Natural killer cell (primary cell): ENCODE results near the gene NFIC. TPM values are rescaled to one million over a fixed set of nuclear protein-coding genes. Genes with fewer than 3 reads are reported as not detected.
A peak's percentile ranks its signal among the peaks of the same experiment; 100 is the strongest.

ENCODE experiments used
- ATAC-seq, 3 donors: fragments of 150-1000 bp in 2 of 3; fragments of 200-7000 bp in 1 of 3; cut with Tn5 transposase; 1 replicate in 1 of 3; 2 replicates in 2 of 3; pipeline ENCODE4 v1.10.0; 2021; ENCODE audit warnings: mild to moderate bottlenecking in 2 of 3, moderate library complexity in 2 of 3
- DNase-seq, 2 donors: peaks; one replicate each; pipeline versions ENCODE4 v3.0.0 to v3.0.0-alpha.2; 2013 to 2021; ENCODE audit warnings: mixed read lengths in 1 of 2
- H3K27ac ChIP-seq: one replicate; pipeline ENCODE4 v1.5.1; 2013; ENCODE audit warnings: mild to moderate bottlenecking, low read length
- H3K27me3 ChIP-seq: one replicate; pipeline ENCODE4 v1.6.1; 2013; ENCODE audit warnings: low read length; ENCODE audit not compliant: control insufficient read depth, insufficient read depth
- H3K36me3 ChIP-seq: one replicate; pipeline ENCODE4 v1.6.1; 2013; ENCODE audit warnings: low read length; ENCODE audit not compliant: control insufficient read depth, insufficient read depth
- H3K4me1 ChIP-seq: one replicate; pipeline ENCODE4 v1.6.1; 2013; ENCODE audit warnings: low read length; ENCODE audit not compliant: control insufficient read depth, insufficient read depth
- H3K4me3 ChIP-seq: one replicate; pipeline ENCODE4 v1.5.1; 2013; ENCODE audit warnings: low read length
- H3K9me3 ChIP-seq: one replicate; pipeline ENCODE4 v1.6.1; 2013; ENCODE audit warnings: low read length; ENCODE audit not compliant: control insufficient read depth, insufficient read depth
- H3K27ac Mint-ChIP-seq, 2 donors: one replicate each; pipeline ENCODE4 v1.8.0; 2022; ENCODE audit warnings: mild to moderate bottlenecking in 2 of 2, mixed read lengths in 2 of 2, moderate library complexity in 1 of 2
- H3K27me3 Mint-ChIP-seq, 2 donors: one replicate each; pipeline ENCODE4 v1.8.0; 2022; ENCODE audit warnings: low read depth in 2 of 2, mixed read lengths in 2 of 2
- H3K36me3 Mint-ChIP-seq: one replicate; pipeline ENCODE4 v1.8.0; 2022; ENCODE audit warnings: mixed read lengths
- H3K4me1 Mint-ChIP-seq, 2 donors: one replicate each; pipeline ENCODE4 v1.8.0; 2022; ENCODE audit warnings: mixed read lengths in 2 of 2
- H3K4me3 Mint-ChIP-seq: one replicate; pipeline ENCODE4 v1.8.0; 2022; ENCODE audit warnings: mild to moderate bottlenecking, moderate library complexity, mixed read lengths
- H3K9me3 Mint-ChIP-seq, 2 donors: one replicate each; pipeline ENCODE4 v1.8.0; 2022; ENCODE audit warnings: mixed read lengths in 2 of 2
- CTCF ChIP-seq: fragments of 200-600 bp; IDR thresholded peaks from one replicate; pipeline ENCODE4 v1.8.0; 2022; ENCODE audit warnings: antibody characterized with exemption
- WGBS: methylation state at CpG from one replicate; pipeline ENCODE4 v1.1.7; 2013; ENCODE audit warnings: missing lambda C conversion rate; ENCODE audit not compliant: insufficient coverage; 5-methylcytosine and 5-hydroxymethylcytosine counted together
- intact Hi-C: fragments of 100-400 bp; cut with micrococcal nuclease; formaldehyde crosslinking; loops from one replicate; pipeline ENCODE4 v1.14.2; 2022
- total RNA-seq, 4 donors: library from RNA; stranded (reverse); fragments of 120-200 nt in 1 of 4; gene quantifications; one replicate each; pipeline versions ENCODE4 v1.2.3 to v1.2.4, GENCODE V29; 2013 to 2022

The NFIC gene
- total RNA-seq, 3 donors from 2014 or later (not counting 1 experiment from before 2014, with no cell fraction given) = 18.5 to 22.2 (median 20.6) TPM

GRCh38 chr19:3493651-3494050 is 127.3 kb downstream of the NFIC start:
- no peak overlapping the region for H3K4me3 Mint-ChIP-seq
- no peak for DNase-seq
- intact Hi-C loops = no loop called here

GRCh38 chr19:3494051-3494450 is 127.7 kb downstream of the NFIC start:
- Histone ChIP-seq H3K9me3 (no peaks in the 10 kb centered on the region), H3K4me3 (no peak overlapping the region), H3K4me1 (no peaks in the 10 kb centered on the region), H3K27me3 (no peaks in the 10 kb centered on the region), H3K27ac (no peak overlapping the region), H3K36me3 (peaks cover 19% of the 10 kb centered on the region)
- H3K4me1 Mint-ChIP-seq = peaks cover 0 to 9% of the 10 kb centered on the region in 2 donors
- H3K36me3 Mint-ChIP-seq = no peaks in the 10 kb centered on the region
- intact Hi-C loops = no loop called here
- no peaks in the 10 kb centered on the region for H3K9me3 Mint-ChIP-seq
- DNase-seq (peak in 1 of 2 donors; percentile 46), ATAC-seq (peak in 1 of 3 donors; percentile 26)
- H3K27ac Mint-ChIP-seq = no peak overlapping the region
- H3K27me3 Mint-ChIP-seq = no peaks in the 10 kb centered on the region
- TF ChIP-seq CTCF = no peak
- H3K4me3 Mint-ChIP-seq = no peak overlapping the region
- WGBS = 97% methylated on average over 14 of the region's 15 CpGs

More at GRCh38 chr19:3493651-3494050, 127.3 kb downstream of the NFIC start:
- no peaks in the 10 kb centered on the region for H3K27me3 ChIP-seq
- Mint-ChIP-seq H3K4me1 (peaks cover 0 to 5% of the 10 kb centered on the region in 2 donors), H3K27me3 (no peaks in the 10 kb centered on the region), H3K9me3 (no peaks in the 10 kb centered on the region), H3K36me3 (no peaks in the 10 kb centered on the region), H3K27ac (no peak overlapping the region)
- H3K36me3 ChIP-seq = peaks cover 19% of the 10 kb centered on the region
- no peaks in the 10 kb centered on the region for H3K9me3 ChIP-seq
- H3K27ac ChIP-seq = no peak overlapping the region
- 96% methylated on average over 14 of the region's 14 CpGs for WGBS
- no peak for TF ChIP-seq CTCF
- H3K4me1 ChIP-seq = no peaks in the 10 kb centered on the region
- H3K4me3 ChIP-seq = no peak overlapping the region
- ATAC-seq = no peak

GRCh38 chr19:3494559-3494958 is 128.2 kb downstream of the NFIC start:
- Mint-ChIP-seq H3K4me1 (peaks cover 0 to 12% of the 10 kb centered on the region in 2 donors), H3K4me3 (no peak overlapping the region), H3K9me3 (no peaks in the 10 kb centered on the region), H3K27me3 (no peaks in the 10 kb centered on the region), H3K27ac (no peak overlapping the region), H3K36me3 (no peaks in the 10 kb centered on the region)
- Histone ChIP-seq H3K27ac (no peak overlapping the region), H3K9me3 (no peaks in the 10 kb centered on the region), H3K4me1 (peaks cover under 1% of the 10 kb centered on the region), H3K36me3 (peaks cover 19% of the 10 kb centered on the region), H3K4me3 (no peak overlapping the region), H3K27me3 (no peaks in the 10 kb centered on the region)
- ATAC-seq = no peak
- TF ChIP-seq CTCF = no peak
- DNase-seq = peak in 1 of 2 donors; percentile 69
- 95% methylated on average over 18 of the region's 18 CpGs for WGBS
- intact Hi-C loops = no loop called here
